Sigmoid colon (tissue), 4 donors: Measurements from ENCODE around the gene RBM38.

Source experiments
- CTCF ChIP-seq, 4 experiments: fragments of 450-650 bp in 3 of 4; fragments of 200-600 bp in 1 of 4; IDR thresholded peaks; one replicate each; pipeline ENCODE4 v1.5.1; 2016 to 2019; ENCODE audit warnings: antibody characterized with exemption in 4 of 4, mild to moderate bottlenecking in 3 of 4, moderate library complexity in 2 of 4
- EP300 ChIP-seq, 4 donors: sonication (generic); formaldehyde crosslinking; IDR thresholded peaks; one replicate each; pipeline ENCODE4 v1.6.1; 2017; ENCODE audit warnings: antibody characterized with exemption in 4 of 4
- POLR2A ChIP-seq, 2 donors: fragments of 450-650 bp; IDR thresholded peaks; one replicate each; pipeline ENCODE4 v1.6.1; 2016; ENCODE audit warnings: antibody characterized with exemption in 2 of 2, mild to moderate bottlenecking in 2 of 2, moderate library complexity in 2 of 2
- POLR2AphosphoS5 ChIP-seq, 4 donors: sonication (generic); formaldehyde crosslinking; IDR thresholded peaks; one replicate each; pipeline ENCODE4 v1.6.1; 2017; ENCODE audit warnings: antibody characterized with exemption in 4 of 4

DNA sequence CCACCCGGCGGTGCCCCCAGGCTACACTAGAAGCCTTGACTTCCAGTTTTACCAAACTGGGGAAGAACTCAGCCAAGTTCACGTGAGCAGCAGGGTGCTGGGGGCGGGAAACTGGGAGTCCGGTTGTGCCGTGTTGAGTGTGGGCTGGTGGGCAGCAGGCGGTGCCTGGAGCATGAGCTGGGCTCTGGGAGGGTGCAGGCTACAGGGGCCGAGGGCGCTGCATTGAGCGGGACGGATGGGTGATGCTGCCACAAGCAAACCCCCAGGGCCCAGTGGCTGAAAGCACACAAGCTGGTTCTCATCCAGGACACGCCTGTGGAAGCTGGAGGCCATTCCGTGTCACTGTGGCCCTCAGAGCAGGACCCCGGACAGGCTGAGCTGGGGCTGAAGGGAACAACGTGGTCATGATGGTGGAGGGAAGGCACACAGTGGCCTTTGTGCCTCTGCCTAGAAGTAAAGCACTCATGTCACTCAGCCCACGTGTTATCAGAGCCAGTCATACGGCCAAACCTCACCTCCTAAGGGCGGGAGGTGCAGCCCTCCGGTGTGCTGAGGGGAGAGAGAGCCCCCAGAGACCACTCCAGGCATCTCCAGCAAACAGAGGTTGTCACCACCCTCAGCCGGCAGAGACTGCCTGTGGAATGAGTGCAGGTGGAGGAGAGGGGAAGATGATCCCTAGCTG, 29.5 kb downstream of the RBM38 start:
- TF ChIP-seq POLR2A (IDR thresholded peaks at IDR 0.05) (no peak), CTCF (IDR thresholded peaks at IDR 0.05) (no peak), EP300 (IDR thresholded peaks at IDR 0.05) (no peak), POLR2AphosphoS5 (IDR thresholded peaks at IDR 0.05) (no peak)
